Measurements from ENCODE around the gene GNPTAB. TPM values are rescaled to one million over a fixed set of nuclear protein-coding genes. Genes with fewer than 3 reads are reported as not detected.
A peak's percentile ranks its signal among the peaks of the same experiment; 100 is the strongest.
"Not testable (repeated sequence)": the region's sequence is repeated elsewhere in the genome, so short reads cannot be mapped to it uniquely, and the experiment has no call there.

The GNPTAB gene
- total RNA-seq, result 10.9 TPM

DNA sequence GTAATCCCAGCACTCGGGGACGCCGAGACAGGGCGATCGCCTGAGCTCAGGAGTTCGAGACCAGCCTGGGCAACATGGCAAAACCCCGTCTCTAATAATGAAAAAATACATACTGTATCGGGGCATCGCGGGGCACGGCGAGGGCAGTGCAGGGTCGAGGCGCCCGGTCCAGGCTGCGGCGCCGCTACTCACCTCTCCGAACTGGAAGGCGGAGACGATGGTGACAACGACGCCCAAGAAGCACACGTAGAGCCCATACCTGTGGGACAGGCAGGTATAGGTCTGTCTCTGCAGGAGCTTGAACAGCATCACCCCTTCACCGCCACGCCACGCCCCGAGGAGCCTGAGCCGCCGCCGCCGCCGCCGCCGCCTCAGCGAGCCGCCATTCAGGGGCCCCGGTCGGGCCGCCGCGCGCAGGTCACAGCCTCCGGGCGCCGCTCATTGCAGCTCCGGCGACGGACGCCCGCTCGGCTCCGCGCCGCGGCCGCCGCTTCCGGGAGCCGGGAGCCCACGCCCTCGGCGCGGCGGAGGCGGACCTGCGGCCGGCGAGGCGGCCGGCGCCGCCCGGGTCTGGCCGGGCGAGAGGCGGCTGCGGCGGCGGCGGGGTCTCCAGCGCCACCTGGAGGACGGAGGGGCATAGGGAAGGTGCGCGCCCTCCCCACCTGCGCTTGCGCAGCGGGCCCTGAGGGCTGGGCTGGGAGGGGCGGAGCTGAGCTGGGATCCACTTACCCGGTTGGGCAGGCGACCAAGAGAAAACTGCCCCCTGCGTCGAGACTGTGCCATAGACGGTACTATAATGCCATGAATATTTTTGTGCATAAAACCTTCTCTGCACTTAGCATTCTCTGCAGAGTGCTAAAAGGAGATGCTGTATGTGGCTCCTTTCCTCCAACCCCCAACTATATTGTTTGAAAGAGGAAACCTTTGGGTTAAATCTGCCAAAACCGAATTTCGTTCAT lies at the start of gene GNPTAB:
Gene GNPTAB (minus strand): TSS at position 593 of the 959 bp plus-strand sequence. CDS start 284 bp downstream, at position 309.
- ATAC-seq (peak; percentile 97), DNase-seq (ENCODE audit: low spot score) (peak; percentile 94)

DNA sequence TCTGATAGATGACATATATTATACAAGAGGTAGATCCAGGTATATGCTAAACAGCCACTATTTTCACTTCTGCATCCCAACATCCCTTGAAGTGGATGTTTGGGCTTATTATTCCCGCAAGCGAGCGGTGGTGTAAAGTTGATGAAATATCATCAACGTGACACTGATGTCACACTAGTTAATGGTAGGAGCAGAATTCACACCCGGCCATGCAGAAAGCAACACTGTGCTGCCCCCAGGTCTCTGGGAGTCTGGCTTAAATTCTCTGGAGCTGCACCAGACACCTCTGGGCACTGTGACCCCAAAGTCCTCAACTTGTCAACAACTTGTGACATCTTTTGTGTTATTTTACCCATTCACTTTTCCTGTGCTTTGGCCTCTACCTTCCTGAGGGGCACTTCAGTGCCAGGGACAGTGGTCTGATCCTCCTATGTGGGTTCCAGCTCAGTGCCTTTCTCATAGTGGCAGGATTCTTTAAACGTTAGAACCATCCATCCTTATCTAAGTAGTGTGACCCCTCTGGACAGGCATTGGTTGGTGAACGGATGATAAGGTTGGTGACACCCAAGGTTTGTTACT lies 47.6 kb upstream of the GNPTAB start:
- no peak for DNase-seq (ENCODE audit: low spot score)
- no peak for ATAC-seq

DNA sequence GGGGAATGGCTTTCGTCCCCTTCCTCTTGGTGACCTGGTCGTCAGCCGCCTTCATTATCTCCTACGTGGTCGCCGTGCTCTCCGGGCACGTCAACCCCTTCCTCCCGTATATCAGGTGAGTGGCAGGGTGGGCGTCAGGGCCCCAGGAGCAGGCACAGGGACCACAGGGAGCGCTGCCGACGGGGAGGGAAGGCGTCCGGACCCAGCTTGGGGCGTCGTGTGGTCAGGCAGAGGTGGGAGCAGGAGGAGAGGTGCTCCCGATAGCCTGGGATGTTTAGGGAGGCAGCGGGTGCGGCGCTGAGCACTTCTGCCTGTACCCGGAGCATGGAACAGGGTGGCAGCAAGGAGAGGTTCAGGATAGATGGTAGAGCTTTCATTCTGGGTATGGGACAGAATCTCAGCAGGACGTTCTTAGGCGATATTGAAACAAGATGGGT lies 47.1 kb upstream of the GNPTAB start:
- DNase-seq (ENCODE audit: low spot score), result no peak
- peak; percentile 44 for ATAC-seq

DNA sequence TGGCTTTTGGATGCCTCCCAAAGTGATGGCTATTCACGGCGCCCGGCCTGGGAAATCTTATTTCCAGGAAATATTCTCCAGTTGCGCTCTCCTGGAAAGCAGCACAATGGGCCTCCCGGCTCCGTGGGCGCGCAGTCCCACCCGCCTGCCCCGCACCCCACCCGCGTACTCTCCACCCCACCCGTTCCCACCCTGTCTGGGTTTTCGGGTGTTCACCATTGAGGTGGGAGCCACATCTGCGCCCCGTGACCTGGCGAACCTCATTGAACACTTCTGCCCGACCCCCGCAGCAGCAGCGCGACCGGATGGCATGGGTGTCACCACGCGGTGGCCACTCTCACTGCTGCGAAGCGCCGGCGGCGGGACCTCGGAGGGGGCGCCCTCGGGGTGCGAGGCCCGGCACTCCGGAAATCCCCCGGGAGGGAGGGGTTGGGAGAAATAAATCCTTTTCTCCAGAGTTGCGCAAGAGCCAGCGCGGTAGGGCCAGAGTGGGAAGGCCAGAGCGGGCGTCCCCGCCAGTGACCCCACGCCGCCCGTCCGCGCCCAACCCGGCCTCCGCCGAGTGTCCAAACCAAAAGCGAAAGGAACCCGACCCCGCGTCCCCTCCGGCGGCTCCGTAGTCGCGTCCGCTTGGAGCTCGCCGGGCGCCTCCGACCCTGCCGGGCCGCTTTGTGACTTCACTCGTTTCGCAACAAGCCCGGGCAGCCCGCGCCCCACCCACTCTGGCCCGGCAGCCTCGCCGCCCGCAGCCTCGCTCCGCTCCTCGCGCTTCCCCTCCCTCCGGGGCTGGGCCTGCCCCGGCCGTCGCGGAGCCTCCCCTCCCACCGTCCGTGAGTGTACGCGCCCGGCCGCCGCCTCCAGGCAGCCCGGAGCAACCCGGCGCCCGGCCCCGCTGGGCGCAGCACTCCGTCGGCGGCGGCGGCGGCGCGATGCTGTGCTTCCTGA lies 46.4 kb upstream of the GNPTAB start, which contains the start of gene DRAM1:
Gene DRAM1 (plus strand): TSS at position 720 of the 945 bp plus-strand sequence. CDS start 210 bp downstream, at position 930.
- ATAC-seq, result peak; percentile 92
- DNase-seq (ENCODE audit: low spot score), result peak; percentile 94

DNA sequence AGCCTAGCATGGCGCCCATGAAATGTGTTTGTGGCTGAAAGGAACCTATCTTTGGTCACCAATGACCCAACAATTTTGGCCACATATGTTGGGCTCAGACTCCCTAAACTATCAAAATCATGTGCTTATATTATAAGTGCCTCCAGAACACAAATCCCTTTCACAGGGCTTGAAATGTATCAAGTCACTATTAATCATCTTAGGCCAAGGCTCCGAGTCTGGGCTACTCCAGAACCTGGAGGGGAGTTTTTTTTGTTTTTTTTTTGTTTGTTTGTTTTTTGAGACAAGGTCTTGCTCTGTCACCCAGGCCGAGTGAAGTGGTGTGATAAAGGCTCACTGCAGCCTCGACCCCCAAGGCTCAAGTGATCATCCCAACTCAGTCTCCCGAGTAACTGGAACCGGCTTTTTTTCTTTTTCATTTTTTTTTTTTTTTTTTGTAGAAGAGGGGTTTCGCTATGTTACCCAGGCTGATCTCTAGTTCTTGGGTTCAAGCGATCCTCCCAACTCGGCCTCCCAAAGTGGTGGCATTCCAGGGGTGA lies 45.6 kb upstream of the GNPTAB start:
- ATAC-seq (no peak), DNase-seq (ENCODE audit: low spot score) (no peak)

DNA sequence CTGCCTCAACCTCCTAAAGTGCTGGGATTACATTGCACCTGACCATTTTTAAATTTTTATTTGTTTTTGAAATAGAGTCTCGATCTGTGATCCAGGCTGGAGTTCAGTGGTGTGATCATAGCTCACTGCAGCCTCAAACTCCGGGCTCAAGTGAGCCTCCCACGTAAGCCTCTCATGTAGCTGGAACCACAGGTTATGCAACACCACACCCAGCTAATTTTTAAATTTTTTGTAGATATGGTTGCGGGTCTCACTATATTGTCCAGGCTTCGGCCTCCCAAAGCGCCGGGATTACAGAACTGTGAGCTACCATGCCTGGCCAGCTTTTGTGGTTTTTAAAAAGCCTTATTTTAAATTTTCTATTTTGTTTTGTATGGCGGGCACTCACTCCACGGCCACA lies 44.4 kb upstream of the GNPTAB start:
- no peak for ATAC-seq
- no peak for DNase-seq (ENCODE audit: low spot score)

DNA sequence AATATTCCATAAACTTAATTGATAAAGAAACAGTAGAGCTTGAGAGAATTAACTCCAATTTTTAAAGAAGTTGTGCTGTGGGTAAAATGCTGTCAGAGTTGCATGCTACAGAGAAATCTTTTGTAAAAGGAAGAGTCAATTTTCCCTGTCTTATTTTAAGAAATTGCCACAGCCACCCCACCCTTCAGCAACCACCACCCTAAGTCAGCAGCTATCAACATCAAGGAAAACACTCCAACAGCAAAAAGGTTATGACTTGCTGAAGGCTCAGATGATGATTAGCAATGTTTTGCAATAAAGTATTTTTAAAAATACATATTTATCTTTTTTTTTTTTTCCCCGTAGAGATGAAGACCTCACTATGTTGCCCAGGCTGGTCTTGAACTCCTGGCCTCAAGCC lies 40.2 kb upstream of the GNPTAB start:
- DNase-seq (ENCODE audit: low spot score), result no peak
- no peak for ATAC-seq

DNA sequence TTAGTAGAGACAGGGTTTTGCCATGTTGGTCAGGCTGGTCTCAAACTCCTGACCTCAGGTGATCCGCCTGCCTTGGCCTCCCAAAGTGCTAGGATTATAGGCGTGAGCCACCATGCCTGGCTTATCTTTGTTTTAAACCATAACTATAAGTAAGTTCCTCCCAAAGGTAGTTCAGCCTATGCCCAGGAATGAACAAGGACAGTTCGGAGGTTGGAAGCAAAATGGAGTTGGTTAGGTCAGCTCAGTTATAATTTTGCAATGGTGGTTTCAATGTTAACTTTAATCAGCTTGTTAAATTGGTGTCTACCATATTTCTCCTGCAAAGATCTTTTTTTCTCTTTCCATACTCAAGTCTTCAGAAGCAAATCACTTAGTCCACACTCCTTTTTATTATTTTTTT lies 36.9 kb upstream of the GNPTAB start:
- not testable (repeated sequence) for DNase-seq (ENCODE audit: low spot score); ATAC-seq

DNA sequence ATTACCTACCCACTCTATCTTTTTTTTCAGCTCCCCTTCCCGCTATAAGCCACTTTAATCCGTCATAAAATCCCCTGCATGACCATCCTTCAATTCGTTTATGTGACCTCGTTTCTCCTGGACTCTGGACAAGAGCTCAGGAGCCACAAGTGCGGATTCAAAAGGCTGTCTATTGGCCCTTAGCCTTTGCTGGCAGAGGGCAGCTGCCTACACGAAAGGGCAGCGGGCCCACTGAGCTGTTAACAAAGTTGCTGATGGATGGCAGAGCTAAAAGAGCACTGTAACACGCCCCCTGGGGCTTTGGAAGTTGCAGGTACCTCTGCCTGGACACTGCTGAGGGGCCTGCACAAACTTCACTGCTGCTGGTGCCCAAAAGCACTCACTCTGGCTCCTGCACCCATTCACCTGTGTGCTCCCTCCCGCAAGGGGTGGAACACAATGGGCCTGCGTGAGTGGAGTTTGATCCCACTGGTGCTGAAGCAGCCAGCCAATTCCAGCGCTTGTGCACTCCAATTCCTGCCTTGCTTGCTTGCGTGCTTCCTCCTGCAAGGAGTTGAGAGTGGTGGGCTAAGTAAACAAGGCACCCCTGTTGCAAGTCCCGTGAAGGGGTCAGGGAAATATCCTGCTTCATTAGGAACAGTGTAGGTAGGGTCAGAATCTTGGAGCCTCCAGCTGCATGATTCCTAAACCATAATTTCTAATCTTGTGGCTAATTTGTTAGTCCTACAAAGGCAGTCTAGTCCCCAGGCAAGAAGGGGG lies 36.0 kb upstream of the GNPTAB start:
- ATAC-seq (peak; percentile 85), DNase-seq (ENCODE audit: low spot score) (peak; percentile 51)

DNA sequence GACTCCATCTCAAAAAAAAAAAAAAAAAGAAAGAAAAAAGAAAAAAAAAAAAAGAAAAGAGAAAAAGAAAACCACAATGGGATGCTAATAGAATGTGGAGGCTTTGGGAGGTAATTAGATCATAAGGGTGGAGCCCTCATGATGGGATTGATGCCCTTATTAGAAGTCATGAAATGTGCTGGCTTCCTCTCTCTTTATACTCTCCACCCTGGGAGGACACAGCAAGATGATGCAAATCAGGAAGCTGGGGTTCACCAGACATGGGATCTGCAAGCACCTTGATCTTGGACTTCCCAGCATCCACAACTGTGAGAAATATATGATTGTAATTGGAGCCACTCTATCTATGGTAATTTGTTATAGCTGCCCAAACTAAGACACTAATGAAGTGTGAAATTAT lies 33.2 kb upstream of the GNPTAB start:
- ATAC-seq (no peak), DNase-seq (ENCODE audit: low spot score) (no peak)

DNA sequence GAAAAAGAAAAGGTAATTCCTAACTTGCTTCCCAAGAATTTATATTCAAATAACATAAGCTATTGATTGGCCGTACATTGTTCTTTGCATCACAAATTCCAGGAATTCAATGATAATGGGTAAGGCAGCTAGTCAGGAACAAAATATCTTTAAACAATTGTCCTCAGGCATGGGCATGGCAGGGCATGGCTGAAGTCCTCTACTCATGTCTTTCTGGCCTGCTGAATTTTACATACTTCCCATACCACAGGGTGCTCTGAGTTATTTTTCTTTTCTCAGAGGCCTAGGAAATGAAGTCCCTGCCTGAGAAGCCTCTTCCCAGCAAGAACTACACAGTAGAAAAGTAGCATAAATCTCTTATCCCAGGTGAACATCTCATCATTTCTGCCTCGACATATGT lies 31.5 kb upstream of the GNPTAB start:
- no peak for ATAC-seq
- DNase-seq (ENCODE audit: low spot score), result no peak

DNA sequence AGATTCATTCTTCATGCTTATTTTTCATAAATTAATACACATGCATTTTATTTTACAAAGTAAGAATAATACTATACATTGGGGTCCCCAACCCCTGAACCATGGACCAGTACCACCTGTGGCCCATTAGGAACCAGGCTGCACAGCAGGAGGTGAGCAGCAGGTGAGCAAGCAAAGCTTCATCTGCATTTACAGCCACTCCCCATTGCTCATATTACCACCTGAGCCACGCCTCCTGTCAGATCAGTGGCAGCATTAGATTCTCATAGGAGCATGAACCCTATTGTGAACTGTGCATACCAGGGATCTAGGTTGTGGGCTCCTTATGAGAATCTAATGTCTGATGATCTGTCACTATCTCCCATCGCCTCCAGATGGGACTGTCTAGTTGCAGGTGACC lies 30.9 kb upstream of the GNPTAB start:
- not testable (repeated sequence) for DNase-seq (ENCODE audit: low spot score); ATAC-seq

DNA sequence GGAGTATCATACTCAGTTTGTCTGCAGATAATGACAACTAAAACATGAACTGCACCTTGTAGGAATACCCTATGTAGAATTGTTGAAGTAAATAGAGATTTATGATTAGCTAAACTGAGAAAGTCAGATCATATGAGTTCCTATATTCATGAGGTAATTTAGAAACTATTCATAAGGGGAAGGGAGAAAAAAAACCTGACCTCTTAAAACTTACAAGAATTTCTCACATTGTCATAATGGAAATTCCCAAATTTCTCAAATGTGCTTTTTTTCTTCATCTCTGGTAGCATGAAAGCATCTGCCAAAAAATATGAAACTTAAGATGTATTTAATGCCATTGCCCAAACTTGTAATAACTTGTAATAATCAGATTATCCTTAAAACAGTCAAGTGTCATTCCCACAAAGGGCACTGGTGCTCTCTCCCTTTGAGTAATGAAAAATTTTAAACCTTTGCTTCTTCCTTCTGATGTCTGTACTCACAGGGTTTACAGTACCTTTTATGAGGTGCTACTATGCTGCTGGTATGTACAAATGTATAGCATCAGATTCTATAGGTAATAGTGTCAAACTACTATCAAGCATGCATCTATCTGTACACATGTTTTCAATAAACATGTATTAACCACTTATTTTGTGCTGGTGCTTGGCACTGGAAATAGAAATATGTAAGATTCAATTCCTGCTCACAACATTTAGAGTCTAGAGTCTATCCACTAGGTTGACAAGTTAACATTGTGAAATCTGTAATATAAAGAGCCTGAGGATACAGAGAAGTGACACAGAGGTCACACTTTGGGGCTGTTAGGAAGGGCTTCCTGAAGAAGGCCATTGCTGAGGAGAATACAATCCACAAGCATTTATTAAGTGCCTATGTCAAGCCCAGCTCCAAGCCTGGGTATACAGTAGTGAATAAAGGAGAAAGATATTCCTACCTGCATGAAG lies 29.2 kb upstream of the GNPTAB start:
- no peak for ATAC-seq

DNA sequence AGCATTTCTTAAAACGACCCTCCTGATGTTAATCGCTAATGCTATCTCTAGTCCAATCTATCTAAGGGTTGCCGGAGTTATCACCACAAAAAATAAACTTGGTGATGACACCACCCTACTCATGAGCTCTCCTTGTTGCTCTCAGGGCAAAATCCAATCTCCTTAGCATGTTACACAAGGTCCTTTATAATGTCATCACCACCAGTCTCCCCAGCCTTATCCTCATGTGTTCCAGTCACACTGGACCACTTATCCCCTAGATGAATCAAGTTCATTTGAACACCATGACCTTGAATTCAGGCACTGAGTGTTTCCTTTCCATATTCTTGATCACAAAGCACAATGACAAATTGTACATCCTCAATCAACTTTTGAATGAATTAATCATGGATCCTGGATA lies 27.6 kb upstream of the GNPTAB start:
- ATAC-seq (no peak), DNase-seq (ENCODE audit: low spot score) (no peak)

More for the DNA sequence above, 29.2 kb upstream of the GNPTAB start:
- DNase-seq (ENCODE audit: low spot score), result no peak

DNA sequence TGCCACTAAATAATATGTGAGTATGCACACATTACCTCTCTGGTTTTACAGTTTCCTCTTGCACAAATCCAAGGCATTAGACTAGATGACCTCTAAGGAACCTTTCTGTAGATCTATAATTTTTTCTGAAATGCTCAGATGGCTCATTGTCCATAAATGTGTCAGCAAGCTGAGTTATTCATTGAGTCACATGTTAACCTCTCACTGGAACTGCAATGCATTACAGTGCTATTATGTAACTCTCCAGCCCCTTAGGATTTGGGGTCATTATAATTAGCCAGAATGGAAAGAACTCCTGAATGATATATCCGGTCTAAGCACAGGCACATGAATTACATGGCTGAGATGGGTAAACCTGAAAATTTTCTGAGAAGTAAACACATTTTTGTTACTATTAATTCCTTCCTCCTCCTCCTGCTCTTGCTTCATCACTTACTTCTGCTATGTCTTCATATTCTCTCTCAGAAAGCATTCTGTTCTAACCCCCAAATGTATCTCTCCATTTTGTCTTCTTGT lies 26.3 kb upstream of the GNPTAB start:
- DNase-seq (ENCODE audit: low spot score), result no peak
- no peak for ATAC-seq

DNA sequence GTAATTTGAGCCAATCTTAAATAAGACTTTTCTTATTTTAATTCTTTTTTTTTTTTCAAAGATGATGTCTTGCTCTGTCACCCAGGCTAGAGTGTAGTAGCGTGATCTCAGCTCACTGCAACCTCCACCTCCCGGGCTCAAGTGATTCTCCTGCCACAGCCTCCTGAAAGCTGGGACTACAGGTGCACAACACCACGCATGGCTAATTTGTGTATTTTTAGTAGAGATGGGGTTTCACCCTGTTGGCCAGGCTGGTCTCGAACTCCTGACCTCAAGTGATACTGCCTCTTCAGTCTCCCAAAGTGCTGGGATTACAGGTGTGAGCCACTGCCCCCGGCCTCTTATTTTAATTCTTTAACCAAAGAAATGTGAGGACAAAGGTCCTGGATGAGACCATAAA lies 25.9 kb upstream of the GNPTAB start:
- not testable (repeated sequence) for DNase-seq (ENCODE audit: low spot score); ATAC-seq

DNA sequence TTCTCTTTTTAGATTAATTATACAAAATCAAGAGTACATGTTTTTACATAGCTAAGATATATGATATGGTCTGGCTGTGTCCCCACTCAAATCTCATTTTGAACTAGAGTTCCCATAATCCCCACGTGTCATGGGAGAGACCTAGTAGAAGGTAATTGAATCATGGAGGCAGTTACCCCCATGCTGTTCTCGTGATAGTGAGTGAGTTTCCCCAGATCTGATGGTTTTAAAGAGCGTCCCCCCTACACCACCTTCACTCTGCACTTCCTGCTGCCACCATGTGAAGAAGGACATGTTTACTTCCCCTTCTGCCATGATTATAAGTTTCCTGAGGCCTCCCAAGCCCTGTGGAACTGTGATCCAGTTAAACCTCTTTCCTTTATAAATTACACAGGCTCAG lies 25.2 kb upstream of the GNPTAB start:
- no peak for DNase-seq (ENCODE audit: low spot score)
- ATAC-seq, result no peak

DNA sequence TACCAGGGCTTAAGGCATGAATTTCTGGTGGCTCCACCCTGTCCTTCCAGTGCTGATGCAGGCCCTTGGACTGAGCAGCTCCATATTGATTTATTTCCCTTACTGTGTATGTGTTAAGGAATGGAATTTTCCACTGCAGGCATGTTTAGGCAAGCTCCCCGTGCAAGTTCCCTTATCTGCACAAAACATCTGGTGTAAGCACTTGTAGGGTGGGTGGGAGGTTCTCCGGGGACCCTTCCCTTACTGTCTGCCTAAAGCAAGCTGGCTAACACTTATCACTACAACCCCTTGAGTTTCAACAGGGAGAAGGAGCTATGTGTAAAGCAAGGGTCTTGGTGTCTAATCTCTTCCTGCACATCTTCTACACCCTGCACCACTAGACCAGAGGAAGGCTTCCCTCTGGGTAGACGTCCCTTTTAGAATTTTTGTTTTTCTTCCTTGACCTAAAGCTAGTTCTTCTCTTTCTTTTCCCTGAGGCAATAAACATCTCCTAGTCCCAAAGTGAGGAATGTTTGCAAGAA lies 24.7 kb upstream of the GNPTAB start:
- ATAC-seq, result no peak
- DNase-seq (ENCODE audit: low spot score), result no peak

All from left lobe of liver (tissue), 2 donors.